Measurements from ENCODE around the gene ASCL3. TPM values are rescaled to one million over a fixed set of nuclear protein-coding genes. Genes with fewer than 3 reads are reported as not detected.

Gene ASCL3
- total RNA-seq, 2 donors from 2014 or later, result not detected

- no peak overlapping the region for H3K4me3 Mint-ChIP-seq
- H3K36me3 Mint-ChIP-seq (ENCODE audit: low read depth), result peaks cover 3% of the 10 kb centered on the region
- H3K27me3 Mint-ChIP-seq (ENCODE audit: insufficient read depth), result peaks cover 12% of the 10 kb centered on the region
- Histone ChIP-seq H3K4me3 (ENCODE audit: low read length) (no peak overlapping the region), H3K4me1 (ENCODE audit: control insufficient read depth, insufficient read depth, low read length) (no peaks in the 10 kb centered on the region), H3K27ac (ENCODE audit: low read depth, low read length) (no peak overlapping the region), H3K27me3 (ENCODE audit: control insufficient read depth, insufficient read depth, low read length, poor library complexity, severe bottlenecking) (peaks cover 9% of the 10 kb centered on the region), H3K36me3 (ENCODE audit: control insufficient read depth, insufficient read depth, low read length) (no peaks in the 10 kb centered on the region), H3K9me3 (ENCODE audit: control insufficient read depth, low read length) (no peaks in the 10 kb centered on the region), H3K9ac (ENCODE audit: extremely low read depth, low read length, poor library complexity, severe bottlenecking) (no peak overlapping the region)
- no peak for DNase-seq
- TF ChIP-seq CTCF (conservative IDR thresholded peaks at IDR 0.05), result no peak
- H3K27ac Mint-ChIP-seq, result no peak overlapping the region
- no peaks in the 10 kb centered on the region for H3K4me1 Mint-ChIP-seq
- 91 to 95% methylated on average over 7 to 9 of the region's 9 CpGs for WGBS, 2 experiments (ENCODE audit: insufficient coverage in 1 of 2, insufficient read length in 1 of 2)
- H3K9me3 Mint-ChIP-seq, result no peaks in the 10 kb centered on the region
Measured at GRCh38 chr11:8928981-8929615, 13.7 kb downstream of the ASCL3 start.

GRCh38 chr11:8928205-8928604 lies 14.6 kb downstream of the ASCL3 start:
- peaks cover 9% of the 10 kb centered on the region for H3K27me3 Mint-ChIP-seq (ENCODE audit: insufficient read depth)
- Histone ChIP-seq H3K9ac (ENCODE audit: extremely low read depth, low read length, poor library complexity, severe bottlenecking) (no peak overlapping the region), H3K4me3 (ENCODE audit: low read length) (no peak overlapping the region), H3K36me3 (ENCODE audit: control insufficient read depth, insufficient read depth, low read length) (peaks cover 2% of the 10 kb centered on the region), H3K9me3 (ENCODE audit: control insufficient read depth, low read length) (no peaks in the 10 kb centered on the region), H3K27me3 (ENCODE audit: control insufficient read depth, insufficient read depth, low read length, poor library complexity, severe bottlenecking) (peaks cover 2% of the 10 kb centered on the region), H3K27ac (ENCODE audit: low read depth, low read length) (no peak overlapping the region), H3K4me1 (ENCODE audit: control insufficient read depth, insufficient read depth, low read length) (no peaks in the 10 kb centered on the region)
- no peaks in the 10 kb centered on the region for H3K4me1 Mint-ChIP-seq
- 93% methylated on average over 3 to 4 of the region's 4 CpGs for WGBS, 2 experiments (ENCODE audit: insufficient coverage in 1 of 2, insufficient read length in 1 of 2)
- no peak for DNase-seq
- no peaks in the 10 kb centered on the region for H3K9me3 Mint-ChIP-seq
- no peak overlapping the region for H3K27ac Mint-ChIP-seq
- H3K36me3 Mint-ChIP-seq (ENCODE audit: low read depth), result peaks cover 6% of the 10 kb centered on the region
- no peak overlapping the region for H3K4me3 Mint-ChIP-seq
- TF ChIP-seq CTCF (conservative IDR thresholded peaks at IDR 0.05), result no peak

- Histone ChIP-seq H3K9me3 (ENCODE audit: control insufficient read depth, low read length) (no peaks in the 10 kb centered on the region), H3K4me1 (ENCODE audit: control insufficient read depth, insufficient read depth, low read length) (no peaks in the 10 kb centered on the region), H3K4me3 (ENCODE audit: low read length) (no peak overlapping the region), H3K27ac (ENCODE audit: low read depth, low read length) (no peak overlapping the region), H3K36me3 (ENCODE audit: control insufficient read depth, insufficient read depth, low read length) (peaks cover 11% of the 10 kb centered on the region), H3K27me3 (ENCODE audit: control insufficient read depth, insufficient read depth, low read length, poor library complexity, severe bottlenecking) (no peaks in the 10 kb centered on the region), H3K9ac (ENCODE audit: extremely low read depth, low read length, poor library complexity, severe bottlenecking) (no peak overlapping the region)
- 93 to 95% methylated on average over 4 to 5 of the region's 5 CpGs for WGBS, 2 experiments (ENCODE audit: insufficient coverage in 1 of 2, insufficient read length in 1 of 2)
- H3K36me3 Mint-ChIP-seq (ENCODE audit: low read depth), result peaks cover 10% of the 10 kb centered on the region
- H3K27me3 Mint-ChIP-seq (ENCODE audit: insufficient read depth), result peaks cover 6% of the 10 kb centered on the region
- DNase-seq, result no peak
- H3K27ac Mint-ChIP-seq, result no peak overlapping the region
- no peaks in the 10 kb centered on the region for H3K4me1 Mint-ChIP-seq
- no peak for TF ChIP-seq CTCF (conservative IDR thresholded peaks at IDR 0.05)
- no peaks in the 10 kb centered on the region for H3K9me3 Mint-ChIP-seq
- no peak overlapping the region for H3K4me3 Mint-ChIP-seq
Measured at GRCh38 chr11:8927233-8927632, 15.6 kb downstream of the ASCL3 start.
